Panc1 (cell line): Measurements from ENCODE around the gene POLR2B. TPM values are rescaled to one million over a fixed set of nuclear protein-coding genes. Genes with fewer than 3 reads are reported as not detected.

Experiments
- ATAC-seq: fragments of 200-7000 bp; cut with Tn5 transposase; 2 replicates; pipeline ENCODE4 v1.9.1; 2020; ENCODE audit warnings: mild to moderate bottlenecking, moderate library complexity
- BruUV-seq: library from RNA; stranded (reverse); fragments of 400-500 nt; replicated peaks from 2 replicates; lab custom pipeline; 2021; lab: Mats Ljungman, UMichigan
- CTCF ChIA-PET: fragments of 300-600 bp; sonication (Branson Sonifier 250); formaldehyde crosslinking; loops from one replicate; lab custom pipeline; 2022; ENCODE audit warnings: antibody characterized with exemption; lab: Charles Lee
- POLR2A ChIA-PET: fragments of 300-600 bp; sonication (Branson Sonifier 250); formaldehyde crosslinking; loops from one replicate; lab custom pipeline; 2022; ENCODE audit warnings: antibody characterized with exemption; lab: Charles Lee
- DNase-seq: peaks from one replicate; pipeline ENCODE4 v3.0.0-alpha.2; 2010; ENCODE audit warnings: low read depth, low spot score
- H3K27ac ChIP-seq: 2 replicates; pipeline ENCODE4 v1.5.1; 2011; ENCODE audit warnings: mild to moderate bottlenecking, low read length, inconsistent platforms
- H3K27me3 ChIP-seq: fragments of 200-500 bp; sonication (Bioruptor generic); 2 replicates; pipeline ENCODE4 v1.6.0; 2014; ENCODE audit warnings: low read length, inconsistent platforms; ENCODE audit not compliant: control insufficient read depth, insufficient read depth
- H3K36me3 ChIP-seq: fragments of 200-500 bp; sonication (Bioruptor generic); 2 replicates; pipeline ENCODE4 v1.5.1; 2014; ENCODE audit warnings: inconsistent platforms, mild to moderate bottlenecking, low read length, moderate library complexity; ENCODE audit not compliant: control insufficient read depth, insufficient read depth
- H3K4me1 ChIP-seq: 2 replicates; pipeline ENCODE4 v1.5.1; 2011; ENCODE audit warnings: inconsistent platforms, mild to moderate bottlenecking, low read length, moderate library complexity; ENCODE audit not compliant: control insufficient read depth, insufficient read depth
- H3K4me3 ChIP-seq, 2 experiments: 2 replicates each; pipeline ENCODE4 v1.5.1; 2011 to 2012; ENCODE audit warnings: low read depth in 2 of 2, low read length in 2 of 2, mild to moderate bottlenecking in 2 of 2, inconsistent platforms in 1 of 2, moderate library complexity in 1 of 2
- H3K9me3 ChIP-seq: fragments of 200-500 bp; sonication (Bioruptor generic); 2 replicates; pipeline ENCODE4 v1.5.1; 2014; ENCODE audit warnings: low read depth, mild to moderate bottlenecking, inconsistent platforms, low read length, moderate library complexity; ENCODE audit not compliant: control insufficient read depth, insufficient read depth
- POLR2AphosphoS5 ChIP-seq: IDR thresholded peaks from 2 replicates; pipeline ENCODE4 v1.6.1; 2012; ENCODE audit warnings: mild to moderate bottlenecking, low read depth, low read length, moderate library complexity
- SIN3A ChIP-seq: IDR thresholded peaks from 2 replicates; pipeline ENCODE4 v1.6.1; 2012; ENCODE audit warnings: low read depth, mild to moderate bottlenecking, low read length, moderate library complexity, borderline replicate concordance; ENCODE audit not compliant: insufficient read depth
- TCF7L2 ChIP-seq: IDR thresholded peaks from 2 replicates; pipeline ENCODE4 v1.6.1; 2011; ENCODE audit warnings: mild to moderate bottlenecking, low read depth, low read length, inconsistent platforms
- in situ Hi-C: cut with HindIII; loops from 2 replicates; pipeline ENCODE4 v1.10.0; 2016; ENCODE audit warnings: low sequenced_read_pairs, low pct_unique_long_range_greater_than_20kb
- intact Hi-C: fragments of 100-400 bp; cut with micrococcal nuclease; formaldehyde crosslinking; loops from one replicate; pipeline ENCODE4 v1.10.0; 2022; ENCODE audit not compliant: unreplicated experiment
- total RNA-seq: library from RNA; stranded (reverse); gene quantifications from one replicate; pipeline ENCODE4 v1.2.1, GENCODE V29; 2021; ENCODE audit not compliant: unreplicated experiment
- TF ChIP-seq, protein P1 (sequence below): fragments of 450-650 bp; IDR thresholded peaks from 2 replicates; pipeline ENCODE4 v1.5.1; 2017; ENCODE audit warnings: mild to moderate bottlenecking
- TF ChIP-seq, protein P2 (sequence below), 2 experiments: IDR thresholded peaks; 2 replicates each; pipeline ENCODE4 v1.6.1; 2011 to 2012; ENCODE audit warnings: low read depth in 2 of 2, control low read depth in 1 of 2, low read length in 1 of 2, mild to moderate bottlenecking in 1 of 2, moderate library complexity in 1 of 2; ENCODE audit not compliant: insufficient read depth in 1 of 2

POLR2B gene
- total RNA-seq, 1 experiment from 2014 or later, result 84.1 TPM

DNA sequence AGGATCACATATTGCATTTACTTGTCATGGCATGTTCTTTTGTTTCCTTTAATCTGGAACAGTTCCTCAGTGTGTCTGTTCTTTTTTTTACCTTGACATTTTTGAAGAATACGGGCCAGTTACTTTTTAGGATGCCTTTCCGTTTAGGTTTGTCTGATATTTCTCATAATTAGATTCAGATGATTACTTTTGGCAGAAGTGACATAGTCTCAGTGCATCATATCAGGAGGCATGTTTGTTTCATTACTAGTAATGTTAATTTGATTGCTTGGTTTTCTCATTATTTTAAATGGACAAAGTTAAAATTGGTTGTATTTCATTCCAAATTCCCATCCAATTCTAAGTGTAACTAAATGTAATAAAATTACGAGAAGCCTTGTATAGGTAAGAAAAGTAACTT lies 8.3 kb downstream of the POLR2B start:
- Histone ChIP-seq H3K4me1 (peaks cover 4% of the 10 kb centered on the region), H3K4me3 (no peak overlapping the region), H3K27ac (no peak overlapping the region), H3K27me3 (no peaks in the 10 kb centered on the region), H3K36me3 (peaks cover 23% of the 10 kb centered on the region), H3K9me3 (no peaks in the 10 kb centered on the region)
- TF ChIP-seq, protein P1, sequence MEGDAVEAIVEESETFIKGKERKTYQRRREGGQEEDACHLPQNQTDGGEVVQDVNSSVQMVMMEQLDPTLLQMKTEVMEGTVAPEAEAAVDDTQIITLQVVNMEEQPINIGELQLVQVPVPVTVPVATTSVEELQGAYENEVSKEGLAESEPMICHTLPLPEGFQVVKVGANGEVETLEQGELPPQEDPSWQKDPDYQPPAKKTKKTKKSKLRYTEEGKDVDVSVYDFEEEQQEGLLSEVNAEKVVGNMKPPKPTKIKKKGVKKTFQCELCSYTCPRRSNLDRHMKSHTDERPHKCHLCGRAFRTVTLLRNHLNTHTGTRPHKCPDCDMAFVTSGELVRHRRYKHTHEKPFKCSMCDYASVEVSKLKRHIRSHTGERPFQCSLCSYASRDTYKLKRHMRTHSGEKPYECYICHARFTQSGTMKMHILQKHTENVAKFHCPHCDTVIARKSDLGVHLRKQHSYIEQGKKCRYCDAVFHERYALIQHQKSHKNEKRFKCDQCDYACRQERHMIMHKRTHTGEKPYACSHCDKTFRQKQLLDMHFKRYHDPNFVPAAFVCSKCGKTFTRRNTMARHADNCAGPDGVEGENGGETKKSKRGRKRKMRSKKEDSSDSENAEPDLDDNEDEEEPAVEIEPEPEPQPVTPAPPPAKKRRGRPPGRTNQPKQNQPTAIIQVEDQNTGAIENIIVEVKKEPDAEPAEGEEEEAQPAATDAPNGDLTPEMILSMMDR, result no peak
- TF ChIP-seq POLR2AphosphoS5 (no peak), SIN3A (no peak), TCF7L2 (no peak)
- TF ChIP-seq, protein P2, sequence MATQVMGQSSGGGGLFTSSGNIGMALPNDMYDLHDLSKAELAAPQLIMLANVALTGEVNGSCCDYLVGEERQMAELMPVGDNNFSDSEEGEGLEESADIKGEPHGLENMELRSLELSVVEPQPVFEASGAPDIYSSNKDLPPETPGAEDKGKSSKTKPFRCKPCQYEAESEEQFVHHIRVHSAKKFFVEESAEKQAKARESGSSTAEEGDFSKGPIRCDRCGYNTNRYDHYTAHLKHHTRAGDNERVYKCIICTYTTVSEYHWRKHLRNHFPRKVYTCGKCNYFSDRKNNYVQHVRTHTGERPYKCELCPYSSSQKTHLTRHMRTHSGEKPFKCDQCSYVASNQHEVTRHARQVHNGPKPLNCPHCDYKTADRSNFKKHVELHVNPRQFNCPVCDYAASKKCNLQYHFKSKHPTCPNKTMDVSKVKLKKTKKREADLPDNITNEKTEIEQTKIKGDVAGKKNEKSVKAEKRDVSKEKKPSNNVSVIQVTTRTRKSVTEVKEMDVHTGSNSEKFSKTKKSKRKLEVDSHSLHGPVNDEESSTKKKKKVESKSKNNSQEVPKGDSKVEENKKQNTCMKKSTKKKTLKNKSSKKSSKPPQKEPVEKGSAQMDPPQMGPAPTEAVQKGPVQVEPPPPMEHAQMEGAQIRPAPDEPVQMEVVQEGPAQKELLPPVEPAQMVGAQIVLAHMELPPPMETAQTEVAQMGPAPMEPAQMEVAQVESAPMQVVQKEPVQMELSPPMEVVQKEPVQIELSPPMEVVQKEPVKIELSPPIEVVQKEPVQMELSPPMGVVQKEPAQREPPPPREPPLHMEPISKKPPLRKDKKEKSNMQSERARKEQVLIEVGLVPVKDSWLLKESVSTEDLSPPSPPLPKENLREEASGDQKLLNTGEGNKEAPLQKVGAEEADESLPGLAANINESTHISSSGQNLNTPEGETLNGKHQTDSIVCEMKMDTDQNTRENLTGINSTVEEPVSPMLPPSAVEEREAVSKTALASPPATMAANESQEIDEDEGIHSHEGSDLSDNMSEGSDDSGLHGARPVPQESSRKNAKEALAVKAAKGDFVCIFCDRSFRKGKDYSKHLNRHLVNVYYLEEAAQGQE (IDR thresholded peaks at IDR 0.05; ENCODE audit: insufficient read depth in 1 of 2, low read depth in 2 of 2, low read length in 1 of 2), result no peak
- intact Hi-C loops, result no loop called here
- ChIA-PET POLR2A (no interaction called here), CTCF (no interaction called here)
- in situ Hi-C loops, result no loop called here
- DNase-seq (no peak), ATAC-seq (no peak)
- no TSS peak for BruUV-seq

DNA sequence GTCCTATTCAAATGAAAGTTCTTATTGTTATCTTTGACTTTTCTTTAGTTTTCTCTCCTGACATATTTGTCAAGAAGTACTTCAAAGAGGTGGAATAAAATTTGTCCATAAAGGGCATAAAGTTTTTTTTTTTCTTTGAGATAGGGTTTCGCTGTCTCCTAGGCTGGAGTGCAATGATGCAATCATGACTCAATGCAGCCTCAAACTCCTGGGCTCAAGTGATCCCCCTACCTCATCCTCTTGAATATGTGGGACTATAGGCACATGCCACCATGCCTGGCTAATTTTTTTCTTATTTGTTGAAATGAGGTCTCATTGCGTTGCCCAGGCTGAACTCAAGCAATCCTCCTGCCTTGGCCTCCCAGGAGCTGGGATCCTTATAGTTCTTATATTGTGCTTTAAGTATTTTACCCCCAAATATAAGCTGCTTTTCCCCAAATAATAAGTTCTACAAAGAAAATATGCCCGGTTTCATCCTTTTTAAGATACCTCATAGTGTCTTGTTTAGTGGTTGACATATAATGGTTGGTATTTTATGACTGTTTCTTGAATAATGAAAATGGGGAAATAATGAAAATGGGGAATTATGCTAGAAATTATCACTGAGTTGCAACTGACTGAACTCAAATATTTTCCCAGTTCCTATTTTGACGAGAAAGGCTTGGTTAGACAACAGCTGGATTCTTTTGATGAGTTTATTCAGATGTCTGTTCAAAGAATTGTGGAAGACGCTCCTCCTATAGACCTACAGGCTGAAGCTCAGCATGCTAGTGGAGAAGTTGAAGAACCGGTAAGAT lies 11.6 kb downstream of the POLR2B start:
- ATAC-seq (no peak), DNase-seq (no peak)
- no peak overlapping the region for H3K27ac ChIP-seq
- in situ Hi-C loops, result no loop called here
- BruUV-seq, result no TSS peak
- peaks cover 36% of the 10 kb centered on the region for H3K36me3 ChIP-seq
- intact Hi-C loops, result no loop called here
- POLR2A ChIA-PET, result interaction anchor here (0.6 kb wide), 1 partner anchor 12 kb away, joined by 4 read pairs; no protein-coding TSS in a partner anchor
- no peaks in the 10 kb centered on the region for H3K4me1 ChIP-seq
- no peak for TF ChIP-seq POLR2AphosphoS5
- TF ChIP-seq, protein P2 (IDR thresholded peaks at IDR 0.05; ENCODE audit: insufficient read depth in 1 of 2, low read depth in 2 of 2, low read length in 1 of 2), result no peak
- TF ChIP-seq, protein P1, result no peak
- TF ChIP-seq TCF7L2, result no peak
- no peak for TF ChIP-seq SIN3A
- CTCF ChIA-PET, result no interaction called here
- H3K27me3 ChIP-seq, result no peaks in the 10 kb centered on the region
- no peak overlapping the region for H3K4me3 ChIP-seq
- H3K9me3 ChIP-seq, result no peaks in the 10 kb centered on the region
